ENCODE measurements around the gene MRPL52. TPM values are rescaled to one million over a fixed set of nuclear protein-coding genes. Genes with fewer than 3 reads are reported as not detected.
A peak's percentile ranks its signal among the peaks of the same experiment; 100 is the strongest.

MRPL52 gene
- total and polyA plus RNA-seq, 4 experiments from 2014 or later = 58.0 to 164 (median 82.8) TPM

GRCh38 chr14:22839159-22839779 lies 9.6 kb downstream of the MRPL52 start:
- Mint-ChIP-seq H3K27ac (no peak overlapping the region), H3K9me3 (no peaks in the 10 kb centered on the region), H3K4me3 (no peak overlapping the region), H3K36me3 (peaks cover 8 to 16% of the 10 kb centered on the region in 2 donors), H3K4me1 (peaks cover 1 to 15% (median 8%) of the 10 kb centered on the region in 4 donors), H3K27me3 (peaks cover 11 to 25% of the 10 kb centered on the region in 2 donors)
- ChIA-PET POLR2A (ENCODE audit: partially characterized antibody) (interaction anchor here (0.7 kb wide), 1 partner anchor 10 kb away, joined by 3 read pairs; no protein-coding TSS in a partner anchor), CTCF (ENCODE audit: partially characterized antibody) (interaction anchor here (1.1 to 3.9 kb wide), 5 partner anchors 12 to 34 kb away, joined by 3 to 21 read pairs (median 9); no protein-coding TSS in a partner anchor)
- peaks cover 13% of the 10 kb centered on the region for H3K27me3 ChIP-seq (ENCODE audit: insufficient read depth, low read length)
- H3K4me3 ChIP-seq (ENCODE audit: low read length in 2 of 2) = no peak overlapping the region
- intact Hi-C loops (cut with micrococcal nuclease) = no loop called here
- peaks cover under 1% of the 10 kb centered on the region for H3K36me3 ChIP-seq (ENCODE audit: insufficient read depth, low read length)
- H3K4me1 ChIP-seq (ENCODE audit: insufficient read depth, low read length) = peaks cover 11% of the 10 kb centered on the region
- no peak overlapping the region for H3K27ac ChIP-seq (ENCODE audit: low read depth, low read length)
- no peaks in the 10 kb centered on the region for H3K9me3 ChIP-seq (ENCODE audit: control insufficient read depth in 1 of 2, low read length in 2 of 2)
- DNase-seq = no peak

GRCh38 chr14:22841311-22841710 lies 11.6 kb downstream of the MRPL52 start:
- Histone ChIP-seq H3K4me1 (ENCODE audit: insufficient read depth, low read length) (peaks cover 11% of the 10 kb centered on the region), H3K9me3 (ENCODE audit: control insufficient read depth in 1 of 2, low read length in 2 of 2) (no peaks in the 10 kb centered on the region), H3K27me3 (ENCODE audit: insufficient read depth, low read length) (peaks cover 13% of the 10 kb centered on the region), H3K27ac (ENCODE audit: low read depth, low read length) (no peak overlapping the region), H3K36me3 (ENCODE audit: insufficient read depth, low read length) (no peaks in the 10 kb centered on the region), H3K4me3 (ENCODE audit: low read length in 2 of 2) (no peak overlapping the region)
- ChIA-PET CTCF (ENCODE audit: partially characterized antibody) (interaction anchor here (1.3 to 1.9 kb wide), 4 partner anchors 8 to 18 kb away, joined by 4 to 14 read pairs (median 6); no protein-coding TSS in a partner anchor), POLR2A (ENCODE audit: partially characterized antibody) (no interaction called here)
- Mint-ChIP-seq H3K4me1 (peaks cover 1 to 13% (median 2%) of the 10 kb centered on the region in 4 donors), H3K9me3 (no peaks in the 10 kb centered on the region), H3K27ac (no peak overlapping the region), H3K36me3 (peaks cover 0 to 1% of the 10 kb centered on the region in 2 donors), H3K27me3 (peaks cover 10 to 27% of the 10 kb centered on the region in 2 donors), H3K4me3 (no peak overlapping the region)
- DNase-seq = no peak
- intact Hi-C loops (cut with micrococcal nuclease) = no loop called here

GRCh38 chr14:22841769-22842168 lies 12.1 kb downstream of the MRPL52 start:
- no peaks in the 10 kb centered on the region for H3K9me3 Mint-ChIP-seq
- H3K36me3 ChIP-seq (ENCODE audit: insufficient read depth, low read length) = no peaks in the 10 kb centered on the region
- H3K9me3 ChIP-seq (ENCODE audit: control insufficient read depth in 1 of 2, low read length in 2 of 2) = no peaks in the 10 kb centered on the region
- intact Hi-C loops (cut with micrococcal nuclease) = no loop called here
- ChIA-PET CTCF (ENCODE audit: partially characterized antibody) (interaction anchor here (1.3 to 1.9 kb wide), 4 partner anchors 9 to 19 kb away, joined by 4 to 14 read pairs (median 6); no protein-coding TSS in a partner anchor), POLR2A (ENCODE audit: partially characterized antibody) (no interaction called here)
- peaks cover 13% of the 10 kb centered on the region for H3K27me3 ChIP-seq (ENCODE audit: insufficient read depth, low read length)
- no peak overlapping the region for H3K4me3 ChIP-seq (ENCODE audit: low read length in 2 of 2)
- H3K4me1 ChIP-seq (ENCODE audit: insufficient read depth, low read length) = peaks cover 10% of the 10 kb centered on the region
- H3K36me3 Mint-ChIP-seq = peaks cover 0 to 1% of the 10 kb centered on the region in 2 donors
- H3K27ac Mint-ChIP-seq = no peak overlapping the region
- peaks cover 0 to 13% (median 2%) of the 10 kb centered on the region in 4 donors for H3K4me1 Mint-ChIP-seq
- no peak overlapping the region for H3K27ac ChIP-seq (ENCODE audit: low read depth, low read length)
- DNase-seq = no peak
- H3K27me3 Mint-ChIP-seq = peaks cover 9 to 28% of the 10 kb centered on the region in 2 donors
- H3K4me3 Mint-ChIP-seq = peak overlapping the region in 1 of 8 donors; percentile 10

GRCh38 chr14:22842211-22843122 lies 12.8 kb downstream of the MRPL52 start:
- H3K36me3 Mint-ChIP-seq = no peaks in the 10 kb centered on the region
- peaks cover 0 to 6% (median 0%) of the 10 kb centered on the region in 4 donors for H3K4me1 Mint-ChIP-seq
- peaks cover 7 to 28% of the 10 kb centered on the region in 2 donors for H3K27me3 Mint-ChIP-seq

GRCh38 chr14:22843123-22843925 lies 13.6 kb downstream of the MRPL52 start:
- DNase-seq = no peak

More at GRCh38 chr14:22842211-22843122, 12.8 kb downstream of the MRPL52 start:
- POLR2A ChIA-PET (ENCODE audit: partially characterized antibody) = no interaction called here
- Histone ChIP-seq H3K27ac (ENCODE audit: low read depth, low read length) (no peak overlapping the region), H3K9me3 (ENCODE audit: control insufficient read depth in 1 of 2, low read length in 2 of 2) (no peaks in the 10 kb centered on the region), H3K4me1 (ENCODE audit: insufficient read depth, low read length) (peaks cover 3% of the 10 kb centered on the region), H3K36me3 (ENCODE audit: insufficient read depth, low read length) (no peaks in the 10 kb centered on the region), H3K4me3 (ENCODE audit: low read length in 2 of 2) (no peak overlapping the region), H3K27me3 (ENCODE audit: insufficient read depth, low read length) (peaks cover 13% of the 10 kb centered on the region)
- no peak for DNase-seq
- intact Hi-C loops (cut with micrococcal nuclease) = no loop called here
- no peaks in the 10 kb centered on the region for H3K9me3 Mint-ChIP-seq
- no peak overlapping the region for H3K4me3 Mint-ChIP-seq
- CTCF ChIA-PET (ENCODE audit: partially characterized antibody) = interaction anchor here (1.2 to 3.1 kb wide), 4 partner anchors 9 to 272 kb away, joined by 3 to 13 read pairs (median 5); no protein-coding TSS in a partner anchor
- H3K27ac Mint-ChIP-seq = no peak overlapping the region

DNA sequence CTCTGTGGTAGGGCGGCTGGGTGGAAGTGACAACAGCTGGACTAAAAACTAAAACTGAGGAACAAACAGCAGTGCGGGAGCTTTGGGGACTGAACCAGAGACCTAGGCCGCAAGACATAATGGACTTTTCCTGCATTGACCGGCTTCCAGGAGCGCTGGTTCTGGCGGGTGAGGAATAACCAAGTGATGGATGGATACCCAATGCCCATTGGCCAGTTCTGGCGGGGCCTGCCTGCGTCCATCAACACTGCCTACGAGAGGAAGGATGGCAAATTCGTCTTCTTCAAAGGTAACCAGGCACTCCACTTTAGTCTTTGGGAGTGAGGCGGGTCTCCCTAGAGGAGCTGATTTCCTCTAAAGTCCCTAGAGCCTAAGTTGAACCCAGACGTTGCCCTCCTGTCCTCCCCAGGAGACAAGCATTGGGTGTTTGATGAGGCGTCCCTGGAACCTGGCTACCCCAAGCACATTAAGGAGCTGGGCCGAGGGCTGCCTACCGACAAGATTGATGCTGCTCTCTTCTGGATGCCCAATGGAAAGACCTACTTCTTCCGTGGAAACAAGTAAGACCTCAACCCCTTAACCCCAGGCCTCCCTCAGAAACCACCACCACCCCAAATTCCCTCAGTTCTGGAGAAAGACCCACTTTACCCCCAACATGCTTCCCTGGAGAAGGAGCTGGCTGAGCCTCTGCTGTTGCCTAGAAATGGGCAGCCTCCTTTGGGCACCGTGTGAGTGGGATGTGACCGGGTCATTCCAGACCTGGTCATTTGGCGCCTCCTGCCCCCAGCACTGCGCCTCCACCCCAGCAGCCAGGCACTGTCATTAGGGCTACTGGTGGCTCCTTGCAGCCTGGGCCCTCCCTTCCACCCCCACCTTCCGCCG lies 14.8 kb downstream of the MRPL52 start:
- Mint-ChIP-seq H3K9me3 (peaks cover 0 to 1% (median 0%) of the 10 kb centered on the region in 8 donors), H3K36me3 (no peaks in the 10 kb centered on the region), H3K27ac (no peak overlapping the region), H3K27me3 (peaks cover 3 to 14% of the 10 kb centered on the region in 2 donors), H3K4me1 (no peaks in the 10 kb centered on the region), H3K4me3 (no peak overlapping the region)
- no peak overlapping the region for H3K27ac ChIP-seq (ENCODE audit: low read depth, low read length)
- H3K27me3 ChIP-seq (ENCODE audit: insufficient read depth, low read length) = no peaks in the 10 kb centered on the region
- no peaks in the 10 kb centered on the region for H3K4me1 ChIP-seq (ENCODE audit: insufficient read depth, low read length)
- H3K4me3 ChIP-seq (ENCODE audit: low read length in 2 of 2) = no peak overlapping the region
- ChIA-PET CTCF (ENCODE audit: partially characterized antibody) (interaction anchor here (0.8 to 3.1 kb wide), 6 partner anchors 9 to 274 kb away, joined by 3 to 13 read pairs (median 4); no protein-coding TSS in a partner anchor), POLR2A (ENCODE audit: partially characterized antibody) (interaction anchor here (1.2 kb wide), 1 partner anchor 44 kb away, joined by 6 read pairs; no protein-coding TSS in a partner anchor)
- no peaks in the 10 kb centered on the region for H3K9me3 ChIP-seq (ENCODE audit: control insufficient read depth in 1 of 2, low read length in 2 of 2)
- intact Hi-C loops (cut with micrococcal nuclease) = no loop called here
- H3K36me3 ChIP-seq (ENCODE audit: insufficient read depth, low read length) = no peaks in the 10 kb centered on the region
- no peak for DNase-seq

More at GRCh38 chr14:22843123-22843925, 13.6 kb downstream of the MRPL52 start:
- Histone ChIP-seq H3K27me3 (ENCODE audit: insufficient read depth, low read length) (peaks cover 6% of the 10 kb centered on the region), H3K4me3 (ENCODE audit: low read length in 2 of 2) (no peak overlapping the region), H3K9me3 (ENCODE audit: control insufficient read depth in 1 of 2, low read length in 2 of 2) (no peaks in the 10 kb centered on the region), H3K27ac (ENCODE audit: low read depth, low read length) (no peak overlapping the region), H3K36me3 (ENCODE audit: insufficient read depth, low read length) (no peaks in the 10 kb centered on the region), H3K4me1 (ENCODE audit: insufficient read depth, low read length) (no peaks in the 10 kb centered on the region)
- Mint-ChIP-seq H3K36me3 (no peaks in the 10 kb centered on the region), H3K4me3 (no peak overlapping the region), H3K4me1 (no peaks in the 10 kb centered on the region), H3K9me3 (no peaks in the 10 kb centered on the region), H3K27ac (no peak overlapping the region), H3K27me3 (peaks cover 7 to 23% of the 10 kb centered on the region in 2 donors)
- CTCF ChIA-PET (ENCODE audit: partially characterized antibody) = interaction anchor here (1.2 to 3.1 kb wide), 5 partner anchors 10 to 273 kb away, joined by 3 to 13 read pairs (median 5); no protein-coding TSS in a partner anchor
- intact Hi-C loops (cut with micrococcal nuclease) = no loop called here
- POLR2A ChIA-PET (ENCODE audit: partially characterized antibody) = no interaction called here

All from CD4-positive, alpha-beta memory T cell (primary cell).